Osteocyte (in vitro differentiated cells): ENCODE data around the gene KCNQ5. TPM values are rescaled to one million over a fixed set of nuclear protein-coding genes. Genes with fewer than 3 reads are reported as not detected.

Experiments
- DNase-seq: peaks from one replicate; pipeline ENCODE4 v3.0.0; 2021; ENCODE audit warnings: mixed read lengths; ENCODE audit not compliant: unreplicated experiment; ENCODE audit errors: extremely low spot score
- H3K27ac Mint-ChIP-seq: one replicate; pipeline ENCODE4 v1.8.0; 2021; ENCODE audit warnings: mild to moderate bottlenecking, mixed read lengths; ENCODE audit not compliant: unreplicated experiment
- H3K27me3 Mint-ChIP-seq: one replicate; pipeline ENCODE4 v1.8.0; 2021; ENCODE audit warnings: mixed read lengths; ENCODE audit not compliant: unreplicated experiment
- H3K36me3 Mint-ChIP-seq: one replicate; pipeline ENCODE4 v1.8.0; 2021; ENCODE audit warnings: mixed read lengths; ENCODE audit not compliant: unreplicated experiment
- H3K4me1 Mint-ChIP-seq: one replicate; pipeline ENCODE4 v1.8.0; 2021; ENCODE audit warnings: mixed read lengths; ENCODE audit not compliant: unreplicated experiment
- H3K4me3 Mint-ChIP-seq: one replicate; pipeline ENCODE4 v1.8.0; 2021; ENCODE audit warnings: mild to moderate bottlenecking, moderate library complexity, mixed read lengths; ENCODE audit not compliant: unreplicated experiment
- H3K9me3 Mint-ChIP-seq: one replicate; pipeline ENCODE4 v1.8.0; 2021; ENCODE audit warnings: mixed read lengths; ENCODE audit not compliant: unreplicated experiment
- CTCF ChIP-seq: fragments of 200-600 bp; sonication (generic); IDR thresholded peaks from 2 replicates; pipeline ENCODE4 v1.5.0; 2021; ENCODE audit warnings: antibody characterized with exemption, mild to moderate bottlenecking, moderate library complexity
- total RNA-seq: library from RNA; stranded (reverse); gene quantifications from 2 replicates; pipeline ENCODE4 v1.2.1, GENCODE V29; 2021

The KCNQ5 gene
- total RNA-seq, 1 donor from 2014 or later, result 7.2 TPM

DNA sequence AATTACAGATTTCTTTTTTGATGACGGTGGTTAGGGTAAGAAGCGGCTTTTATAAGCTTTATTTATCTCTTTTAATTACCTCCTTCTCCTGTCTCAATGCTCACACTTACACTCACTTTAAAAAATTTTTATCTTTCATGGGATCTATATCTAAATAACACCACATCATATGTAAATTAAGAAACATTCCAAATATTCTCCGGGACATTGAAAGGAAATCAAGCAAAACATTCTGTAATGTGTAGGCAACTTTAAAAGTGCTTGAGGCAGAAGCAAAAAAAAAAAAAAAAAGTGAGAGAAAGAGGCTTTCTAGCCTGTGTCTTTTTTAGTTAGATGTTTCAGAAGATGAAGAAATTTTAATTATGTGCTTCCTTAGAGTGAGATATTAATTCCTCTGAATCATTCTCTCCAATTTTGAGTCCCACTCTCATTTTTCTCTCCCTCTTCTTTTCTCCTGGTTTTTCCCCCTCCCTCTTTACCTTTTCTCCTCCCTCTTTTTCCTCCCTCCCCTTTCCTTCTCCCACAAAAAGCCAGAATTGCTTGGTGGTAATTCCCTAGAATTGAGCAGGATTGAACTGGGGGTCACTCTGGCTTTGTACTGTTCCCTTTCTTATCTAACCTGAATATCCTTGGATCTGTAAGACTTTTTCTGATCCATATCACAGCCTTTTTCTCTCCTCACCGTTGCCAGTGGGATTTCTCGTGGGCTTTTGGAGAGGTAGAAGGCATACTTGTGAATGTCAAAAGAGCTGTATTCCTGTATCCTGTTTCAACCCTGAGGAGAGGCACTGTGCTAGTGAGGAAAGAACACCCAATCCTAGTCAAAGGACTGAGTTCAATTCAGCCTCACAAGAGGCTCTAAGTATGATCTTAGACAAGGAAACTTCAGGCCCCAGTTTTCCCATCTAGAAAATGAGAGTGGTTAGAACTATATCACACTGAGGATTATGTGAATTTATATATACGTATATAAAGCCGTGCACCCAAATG, 30.4 kb downstream of the KCNQ5 start:
- Mint-ChIP-seq H3K4me1 (peaks cover 66% of the 10 kb centered on the region), H3K4me3 (peak overlapping the region; percentile 16), H3K9me3 (peaks cover 5% of the 10 kb centered on the region), H3K36me3 (no peaks in the 10 kb centered on the region), H3K27ac (peak overlapping the region; percentile 88), H3K27me3 (no peaks in the 10 kb centered on the region)
- no peak for DNase-seq
- TF ChIP-seq CTCF, result no peak

DNA sequence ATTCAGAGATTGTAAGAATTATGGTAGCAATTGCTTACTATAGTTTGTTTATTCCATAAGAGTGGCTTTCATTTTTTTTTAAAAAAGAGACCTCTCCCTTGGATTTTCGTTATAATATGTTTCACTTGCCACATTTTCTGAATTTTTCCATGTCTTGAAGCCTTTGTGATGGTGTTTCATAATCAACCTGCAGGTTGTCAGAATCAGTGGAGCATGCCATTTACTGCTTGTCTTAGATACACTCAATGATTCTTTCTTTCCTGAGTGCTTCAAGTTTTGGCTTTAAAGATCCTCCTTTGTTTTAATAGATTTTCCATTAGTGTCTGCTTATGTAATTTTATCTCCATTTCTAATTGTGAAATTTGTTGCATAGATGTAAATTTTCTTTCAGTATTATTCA, 31.2 kb downstream of the KCNQ5 start:
- DNase-seq, result no peak
- Mint-ChIP-seq H3K4me1 (peaks cover 70% of the 10 kb centered on the region), H3K4me3 (no peak overlapping the region), H3K9me3 (peaks cover 5% of the 10 kb centered on the region), H3K27ac (peak overlapping the region; percentile 14), H3K27me3 (no peaks in the 10 kb centered on the region), H3K36me3 (no peaks in the 10 kb centered on the region)
- no peak for TF ChIP-seq CTCF

DNA sequence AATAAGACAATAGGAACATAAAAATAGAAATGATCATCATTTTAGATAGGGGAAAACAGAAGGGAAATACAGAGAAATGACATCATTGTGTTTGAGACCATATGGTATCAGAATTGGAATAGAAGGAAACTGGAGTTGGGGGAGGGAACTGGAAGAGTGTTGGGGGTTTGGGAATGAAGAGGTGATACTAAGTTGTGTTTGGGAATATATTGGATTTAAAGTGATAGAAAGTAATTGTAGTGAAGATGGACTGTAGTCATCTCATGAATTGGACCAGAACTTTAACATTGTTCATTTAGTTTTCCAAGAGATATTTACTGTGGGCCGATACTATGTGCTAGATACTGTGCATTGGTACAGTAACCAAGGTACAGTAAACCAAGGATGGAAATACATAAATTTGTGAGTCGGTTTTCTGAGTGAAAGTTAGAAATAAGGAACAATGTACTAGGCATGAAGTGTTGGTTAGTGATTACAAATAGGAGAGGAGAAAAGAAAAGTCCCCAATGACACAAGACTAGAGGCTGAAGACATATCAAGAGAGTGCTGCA, 32.3 kb downstream of the KCNQ5 start:
- no peaks in the 10 kb centered on the region for H3K27me3 Mint-ChIP-seq
- DNase-seq, result no peak
- peaks cover 63% of the 10 kb centered on the region for H3K4me1 Mint-ChIP-seq
- no peaks in the 10 kb centered on the region for H3K36me3 Mint-ChIP-seq
- H3K27ac Mint-ChIP-seq, result no peak overlapping the region
- peaks cover 7% of the 10 kb centered on the region for H3K9me3 Mint-ChIP-seq
- TF ChIP-seq CTCF, result no peak
- H3K4me3 Mint-ChIP-seq, result no peak overlapping the region

DNA sequence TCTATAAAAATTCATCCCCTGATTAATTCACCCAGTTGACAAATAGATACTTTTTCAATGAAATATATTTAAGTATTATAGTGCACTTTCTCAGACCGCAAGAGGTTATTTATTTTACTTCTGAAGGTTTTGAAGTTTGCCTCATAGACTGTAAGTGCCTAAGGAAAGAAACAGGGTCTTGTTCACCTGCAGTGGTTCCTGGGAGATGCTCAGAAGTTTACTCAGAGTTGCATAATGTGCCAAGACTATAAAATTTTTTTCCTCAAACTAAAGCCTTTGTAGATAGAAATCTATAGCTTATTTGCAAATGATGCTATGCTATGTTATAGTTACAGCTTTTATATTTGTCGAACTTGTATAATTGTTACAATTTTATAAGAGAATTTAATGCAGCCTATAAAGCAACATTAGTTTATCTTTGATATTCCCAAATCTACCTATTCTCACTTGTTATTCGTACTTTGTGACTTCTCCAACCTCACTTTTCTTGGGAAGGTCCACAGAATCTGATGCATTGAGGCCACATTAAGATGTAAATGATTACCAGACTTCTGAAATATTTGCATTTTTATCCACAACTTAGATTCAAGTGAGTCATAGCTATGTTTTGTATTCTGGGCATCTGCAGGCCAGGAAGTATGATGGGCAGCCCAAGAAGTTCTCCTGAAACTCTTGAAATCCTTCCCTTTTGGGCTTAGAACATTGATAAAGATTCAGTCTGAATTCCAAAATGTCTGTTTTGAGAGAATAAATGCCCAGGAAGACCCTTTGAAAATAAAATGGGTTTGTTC, 35.7 kb downstream of the KCNQ5 start:
- peaks cover 41% of the 10 kb centered on the region for H3K4me1 Mint-ChIP-seq
- H3K9me3 Mint-ChIP-seq, result peaks cover 15% of the 10 kb centered on the region
- no peak for TF ChIP-seq CTCF
- no peaks in the 10 kb centered on the region for H3K27me3 Mint-ChIP-seq
- no peak overlapping the region for H3K4me3 Mint-ChIP-seq
- peak overlapping the region; percentile 19 for H3K27ac Mint-ChIP-seq
- H3K36me3 Mint-ChIP-seq, result no peaks in the 10 kb centered on the region
- no peak for DNase-seq
